GM18502 (cell line): Measurements from ENCODE around the gene DDX1.
"Not testable (repeated sequence)": the region's sequence is repeated elsewhere in the genome, so short reads cannot be mapped to it uniquely, and the experiment has no call there.

ENCODE experiments used
- ATAC-seq: cut with Tn5 transposase; IDR thresholded peaks from one replicate; pipeline ENCODE4 v1.9.1; 2021; ENCODE audit warnings: mild to moderate bottlenecking; ENCODE audit not compliant: unreplicated experiment, poor library complexity

The DDX1 gene

GRCh38 chr2:15594291-15595256 is 2.9 kb downstream of the DDX1 start:
- ATAC-seq = no peak

- ATAC-seq = no peak
Measured at GRCh38 chr2:15595342-15595905, 3.8 kb downstream of the DDX1 start.

DNA sequence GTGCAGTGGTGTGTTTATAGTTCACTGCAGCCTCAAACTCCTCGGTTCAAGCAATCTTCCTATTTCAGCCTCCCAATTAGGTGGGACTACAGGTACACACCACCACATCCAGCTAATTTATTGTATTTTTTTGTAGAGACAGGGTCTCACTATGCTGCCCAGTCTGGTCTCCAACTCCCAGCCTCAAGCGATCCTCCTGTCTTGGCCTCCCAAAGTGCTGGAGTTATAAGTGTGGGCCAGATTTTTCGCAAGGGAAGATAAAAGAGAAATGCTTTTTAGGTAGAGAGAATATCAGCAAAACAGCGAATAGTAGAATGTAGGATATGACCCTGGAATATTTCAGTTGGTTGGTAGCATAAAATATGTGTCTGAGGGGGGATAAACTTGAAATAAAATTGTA is 4.3 kb downstream of the DDX1 start:
- ATAC-seq = no peak

GRCh38 chr2:15596350-15596749 is 4.7 kb downstream of the DDX1 start:
- no peak for ATAC-seq

GRCh38 chr2:15596968-15597367 is 5.3 kb downstream of the DDX1 start:
- no peak for ATAC-seq

GRCh38 chr2:15599994-15600393 is 8.3 kb downstream of the DDX1 start:
- no peak for ATAC-seq

- ATAC-seq = no peak
Measured at GRCh38 chr2:15601681-15602080, 10.0 kb downstream of the DDX1 start.

DNA sequence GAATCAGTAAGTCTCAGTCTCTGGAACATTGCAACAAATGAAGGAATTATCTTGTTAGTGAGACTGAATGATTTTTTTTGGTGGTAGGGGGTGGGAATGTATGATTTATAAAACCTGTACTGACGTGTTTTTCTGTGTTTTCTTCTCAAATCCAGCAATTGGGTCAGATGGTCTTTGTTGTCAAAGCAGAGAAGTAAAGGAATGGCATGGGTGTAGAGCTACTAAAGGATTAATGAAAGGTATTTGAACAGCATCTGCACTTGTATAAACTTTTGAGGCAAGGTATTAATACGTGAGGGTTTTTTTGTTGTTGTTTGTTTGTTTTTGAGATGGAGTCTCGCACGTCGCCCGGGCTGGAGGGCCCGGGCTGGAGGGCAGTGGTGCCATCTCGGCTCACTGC is 10.7 kb downstream of the DDX1 start:
- ATAC-seq = no peak

DNA sequence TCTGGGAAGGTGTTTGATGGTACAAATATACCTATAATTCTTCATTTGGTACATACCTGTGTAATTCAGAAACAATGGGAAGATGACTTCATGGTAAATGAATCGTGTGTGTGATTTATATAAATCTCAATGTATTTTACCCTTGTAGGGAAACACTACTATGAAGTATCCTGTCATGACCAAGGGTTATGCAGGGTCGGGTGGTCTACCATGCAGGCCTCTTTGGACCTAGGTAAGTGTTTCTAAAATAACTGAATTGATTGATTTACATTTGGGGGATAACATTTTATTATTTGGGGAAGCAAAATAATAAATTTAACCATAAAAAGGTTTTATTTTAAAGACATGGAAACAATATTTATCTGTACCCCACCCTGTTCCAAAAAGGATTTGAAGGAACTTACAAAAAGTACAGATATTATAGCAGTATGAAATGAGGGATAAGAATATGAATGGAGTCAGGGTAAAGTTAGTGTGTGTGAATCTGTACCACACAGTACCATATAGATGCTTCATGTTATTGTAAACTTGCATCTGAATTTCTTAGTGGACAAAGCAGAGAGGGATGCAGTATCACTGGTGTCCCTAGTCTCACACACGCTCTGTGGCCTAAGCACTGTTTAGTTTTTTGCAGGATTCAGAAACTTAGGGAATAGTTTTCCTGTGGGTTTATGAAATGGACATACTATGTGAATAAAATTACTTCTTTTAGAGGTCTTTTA is 11.5 kb downstream of the DDX1 start:
- no peak for ATAC-seq

GRCh38 chr2:15603948-15604347 is 12.3 kb downstream of the DDX1 start:
- no peak for ATAC-seq

- ATAC-seq = no peak
Measured at GRCh38 chr2:15605721-15606120, 14.1 kb downstream of the DDX1 start.

DNA sequence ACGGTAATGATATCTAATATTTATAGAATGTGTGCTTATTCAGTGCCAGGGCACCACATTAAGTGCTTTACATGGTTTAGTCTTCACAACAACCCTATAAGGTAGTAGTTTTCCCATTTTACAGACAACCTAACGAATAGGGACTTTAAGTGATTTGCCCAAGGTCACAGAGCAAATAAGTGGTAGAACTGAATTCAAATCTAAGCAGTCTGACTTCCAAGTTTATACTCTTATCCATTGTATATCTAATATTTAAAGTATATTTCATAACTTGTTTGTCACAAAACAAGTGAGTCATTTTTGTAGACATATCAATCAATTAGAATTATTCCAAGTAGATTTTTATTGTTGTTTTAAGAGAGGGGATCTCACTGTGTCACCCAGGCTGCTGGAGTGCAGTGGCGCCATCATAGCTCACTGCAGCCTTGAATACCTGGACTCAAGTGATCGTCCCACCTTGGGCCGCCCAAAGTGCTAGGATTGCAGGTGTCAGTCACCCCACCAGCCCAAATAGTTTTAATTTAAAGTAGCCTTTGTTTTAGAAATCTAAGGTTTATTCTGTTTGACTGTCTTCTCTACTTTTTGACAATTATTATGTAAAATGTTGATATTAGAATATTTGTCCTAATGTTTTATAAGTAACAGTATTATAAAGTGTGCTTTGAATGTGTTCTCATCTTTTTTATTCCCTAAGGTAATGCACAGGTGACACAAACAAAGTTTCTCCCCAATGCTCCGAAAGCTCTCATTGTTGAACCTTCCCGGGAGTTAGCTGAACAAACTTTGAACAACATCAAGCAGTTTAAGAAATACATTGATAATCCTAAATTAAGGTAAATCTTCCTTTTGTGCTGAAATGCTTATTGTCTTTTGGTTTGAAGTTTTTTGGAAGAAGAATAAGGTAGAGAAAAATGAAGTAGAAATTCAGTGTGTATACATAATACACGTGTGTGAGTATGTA is 15.1 kb downstream of the DDX1 start:
- no peak for ATAC-seq

DNA sequence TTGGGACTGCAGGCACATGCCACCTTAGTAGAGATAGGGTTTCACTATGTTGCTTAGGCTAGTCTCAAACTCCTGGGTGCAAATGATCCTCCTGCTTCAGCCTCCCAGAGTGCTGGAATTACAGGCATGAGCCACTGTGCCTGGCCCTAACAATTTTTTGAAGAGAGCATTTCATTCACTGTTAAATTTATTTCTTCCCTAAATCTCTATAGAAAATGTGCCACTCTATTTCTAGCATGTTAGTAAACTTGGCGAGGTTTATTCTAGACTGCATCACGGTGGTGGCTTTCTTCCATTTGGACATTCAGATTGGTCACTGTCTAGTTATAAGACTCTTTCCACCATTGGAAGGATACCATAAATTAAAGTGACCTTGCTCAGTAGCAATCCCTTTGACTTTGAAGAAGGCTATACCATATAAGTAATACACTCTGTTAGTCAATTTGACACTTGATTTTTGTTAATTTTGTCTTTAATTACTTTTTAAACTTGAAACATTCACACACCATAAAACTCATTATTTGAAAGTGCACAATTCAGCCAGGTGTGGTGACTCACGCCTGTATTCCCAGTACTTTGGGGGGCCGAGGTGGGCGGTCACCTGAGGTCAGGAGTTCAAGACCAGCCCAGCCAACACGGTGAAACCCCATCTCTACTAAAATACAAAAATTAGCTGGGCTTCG is 16.2 kb downstream of the DDX1 start:
- ATAC-seq = no peak

- no peak for ATAC-seq
Measured at GRCh38 chr2:15608392-15608761, 16.7 kb downstream of the DDX1 start.

DNA sequence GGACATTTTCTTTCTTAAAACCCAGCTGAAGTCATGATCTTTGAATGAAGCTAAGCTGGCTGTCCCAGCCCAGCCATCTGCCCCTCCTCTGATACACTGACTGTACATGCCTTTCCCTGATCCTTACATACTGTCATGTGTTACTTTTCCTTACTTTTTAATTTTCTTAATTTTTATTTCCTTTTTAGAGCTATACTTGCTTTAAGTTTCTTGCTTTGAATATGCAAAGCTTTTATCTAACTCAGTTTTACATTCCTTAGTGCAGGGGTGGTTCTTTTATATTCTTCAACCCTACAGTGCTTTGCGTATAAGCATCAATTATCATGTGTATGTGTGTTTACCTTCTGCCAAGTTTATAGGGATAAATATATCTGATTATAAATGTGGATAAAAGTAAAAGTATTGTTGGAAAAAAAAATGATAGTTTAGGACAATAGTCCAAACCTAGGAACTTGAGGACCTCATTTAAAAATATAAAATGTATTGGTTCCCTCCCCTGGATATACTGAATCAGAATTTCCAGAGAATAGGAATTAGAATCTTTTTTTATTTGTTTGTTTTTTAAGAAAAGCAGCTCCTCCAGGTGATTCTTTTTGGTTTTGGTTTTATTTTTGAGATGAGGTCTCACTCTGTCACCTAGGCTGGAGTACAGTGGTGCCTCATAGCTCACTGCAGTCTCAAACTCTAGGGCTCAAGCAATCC is 17.8 kb downstream of the DDX1 start:
- ATAC-seq = no peak

- no peak for ATAC-seq
Measured at GRCh38 chr2:15610430-15610952, 18.8 kb downstream of the DDX1 start.

- ATAC-seq = not testable (repeated sequence)
Measured at GRCh38 chr2:15612101-15612500, 20.4 kb downstream of the DDX1 start.

- ATAC-seq = no peak
Measured at GRCh38 chr2:15613736-15614429, 22.2 kb downstream of the DDX1 start.
